EL (cell line): Measurements from ENCODE around the gene TSSC4.

Experiments
- DNase-seq: peaks from one replicate; pipeline ENCODE4 v3.0.0-alpha.2; 2016

Gene TSSC4

DNA sequence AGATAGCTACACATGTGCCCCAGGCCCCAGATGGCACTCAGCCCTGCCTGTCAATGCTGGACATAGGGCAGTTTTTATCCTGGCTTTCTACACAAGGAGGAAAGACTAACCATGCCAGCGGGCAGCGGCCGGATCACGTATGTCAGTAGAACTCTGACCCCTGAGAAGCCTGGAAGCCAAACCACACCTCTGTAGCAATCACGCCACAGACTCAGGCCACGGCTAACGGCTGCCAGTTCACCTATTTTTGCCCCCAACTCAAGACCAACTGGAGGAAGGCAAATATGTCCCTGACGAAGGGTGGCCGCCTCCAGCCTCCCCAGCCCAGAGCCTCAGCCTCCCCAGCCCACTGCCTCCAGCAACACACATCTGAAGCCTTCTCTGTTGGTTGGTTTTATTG lies 30.7 kb upstream of the TSSC4 start:
- DNase-seq = no peak

GRCh38 chr11:2374456-2375201 lies 25.9 kb upstream of the TSSC4 start:
- no peak for DNase-seq

GRCh38 chr11:2375341-2375853 lies 25.2 kb upstream of the TSSC4 start:
- DNase-seq = no peak

DNA sequence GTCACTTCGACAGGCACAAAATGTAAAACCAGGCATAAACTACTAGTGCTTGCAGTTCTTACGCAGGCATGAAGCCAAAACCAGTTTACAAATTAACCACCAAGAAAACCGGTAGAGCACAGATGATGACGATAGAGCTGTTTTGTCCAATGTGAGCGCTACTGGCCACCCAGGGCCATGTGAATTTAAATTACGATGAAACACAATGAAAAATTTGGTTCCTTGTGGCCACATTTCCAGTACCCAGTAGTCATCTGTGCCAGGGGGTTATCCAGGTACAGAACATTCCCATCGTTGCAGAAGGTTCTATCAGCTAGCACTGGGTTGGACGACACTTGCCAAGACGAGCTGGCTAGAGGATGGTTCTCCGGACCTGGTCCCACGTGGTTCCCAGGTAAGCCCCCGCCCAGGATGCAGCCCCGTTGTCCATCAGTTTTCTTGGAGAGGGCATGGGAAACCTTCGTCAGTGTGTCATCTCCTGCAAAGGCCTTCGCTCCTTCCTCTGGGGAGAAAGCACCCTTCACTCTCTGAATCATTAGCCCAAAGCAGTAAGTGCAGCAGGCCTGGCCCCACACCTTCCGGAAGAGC lies 24.5 kb upstream of the TSSC4 start:
- no peak for DNase-seq

GRCh38 chr11:2376751-2377451 lies 23.6 kb upstream of the TSSC4 start, which contains the start of gene CD81:
Gene CD81 (plus strand): TSS chr11:2377310. CDS start chr11:2377550, 240 bp downstream.
- DNase-seq = peak; percentile 29

DNA sequence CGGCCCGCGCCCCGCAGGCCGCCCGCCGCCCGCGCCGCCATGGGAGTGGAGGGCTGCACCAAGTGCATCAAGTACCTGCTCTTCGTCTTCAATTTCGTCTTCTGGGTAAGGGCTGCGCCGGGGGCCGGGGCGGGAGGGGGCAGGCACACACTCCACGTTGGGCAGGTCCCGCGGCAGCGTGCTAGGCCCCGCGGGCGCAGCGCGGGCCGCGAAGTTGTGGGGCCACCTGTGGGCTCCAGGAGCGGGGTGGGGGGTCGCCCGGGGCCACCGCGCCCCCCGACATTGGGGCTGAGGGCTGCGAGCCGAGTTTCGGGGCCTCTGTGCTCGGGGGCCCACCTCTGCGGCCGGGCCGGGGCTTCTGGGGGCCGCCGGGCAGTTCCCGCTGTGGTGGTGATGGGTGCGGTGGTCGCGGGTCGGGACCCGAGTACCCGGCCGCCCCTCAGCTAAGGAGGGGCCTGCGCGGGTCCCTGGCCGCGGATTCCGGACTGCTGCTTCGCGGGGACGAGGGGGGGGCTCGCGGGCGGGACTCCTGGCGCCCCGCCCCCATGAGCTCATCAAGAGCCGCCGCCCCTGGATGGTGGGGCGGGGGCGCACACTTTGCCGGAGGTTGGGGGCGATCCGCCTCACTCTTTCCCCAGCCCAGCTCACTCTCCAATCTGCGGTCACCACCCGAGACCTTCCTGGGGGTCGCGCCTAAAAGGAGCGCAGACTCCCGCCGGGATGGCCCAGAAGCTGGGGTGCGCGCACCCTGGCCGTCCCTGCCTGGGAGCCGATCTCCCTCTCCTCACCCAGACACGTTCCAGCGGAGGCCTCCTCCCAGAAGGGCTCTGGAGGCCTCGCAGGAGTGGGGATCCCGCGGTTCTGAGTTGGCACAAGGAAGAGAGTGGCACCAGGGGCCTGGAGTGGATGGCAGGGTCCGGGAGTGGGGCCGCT lies 22.8 kb upstream of the TSSC4 start:
- DNase-seq = peak; percentile 51

GRCh38 chr11:2378527-2379210 lies 21.9 kb upstream of the TSSC4 start:
- peak; percentile 74 for DNase-seq

DNA sequence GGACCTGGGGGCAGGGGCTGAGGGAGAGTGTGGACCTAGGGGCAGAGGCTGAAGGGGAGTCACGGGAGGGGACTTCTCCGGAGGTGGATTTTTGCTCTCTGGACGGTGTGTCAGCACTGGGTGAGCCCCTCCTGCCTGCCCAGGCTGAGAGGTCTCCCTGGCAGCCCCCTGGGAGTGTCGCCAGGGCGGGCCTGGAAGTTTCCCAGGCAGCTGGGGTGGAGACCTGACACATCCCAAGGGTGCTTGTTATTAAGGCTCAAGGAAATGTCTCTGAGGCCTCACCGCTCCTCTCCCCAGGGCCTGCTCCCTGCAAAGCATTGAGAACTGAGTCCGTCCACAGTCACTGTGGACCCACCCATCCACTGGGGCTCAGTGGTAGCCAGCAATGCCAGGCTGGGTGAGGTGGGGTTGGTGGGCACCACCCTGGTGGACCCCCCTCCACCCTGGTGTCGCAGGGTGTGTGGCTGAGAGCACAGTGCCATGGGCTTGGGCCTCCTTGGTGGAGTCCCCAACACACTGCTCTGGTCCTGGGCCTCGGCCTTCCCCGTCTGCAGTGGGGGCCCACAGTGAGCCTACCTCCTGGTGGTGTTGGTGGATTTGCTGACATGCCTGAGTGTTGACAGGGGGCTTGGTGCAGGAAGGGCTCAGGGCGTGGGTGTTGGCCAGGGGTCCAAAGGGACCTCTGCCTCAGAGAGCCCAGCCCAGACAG lies 20.9 kb upstream of the TSSC4 start:
- DNase-seq = no peak

GRCh38 chr11:2380396-2380795 lies 20.2 kb upstream of the TSSC4 start:
- DNase-seq = no peak

- DNase-seq = no peak
Observed at GRCh38 chr11:2380807-2381350, 19.7 kb upstream of the TSSC4 start.

- DNase-seq = no peak
Observed at GRCh38 chr11:2381494-2382128, 18.9 kb upstream of the TSSC4 start.

DNA sequence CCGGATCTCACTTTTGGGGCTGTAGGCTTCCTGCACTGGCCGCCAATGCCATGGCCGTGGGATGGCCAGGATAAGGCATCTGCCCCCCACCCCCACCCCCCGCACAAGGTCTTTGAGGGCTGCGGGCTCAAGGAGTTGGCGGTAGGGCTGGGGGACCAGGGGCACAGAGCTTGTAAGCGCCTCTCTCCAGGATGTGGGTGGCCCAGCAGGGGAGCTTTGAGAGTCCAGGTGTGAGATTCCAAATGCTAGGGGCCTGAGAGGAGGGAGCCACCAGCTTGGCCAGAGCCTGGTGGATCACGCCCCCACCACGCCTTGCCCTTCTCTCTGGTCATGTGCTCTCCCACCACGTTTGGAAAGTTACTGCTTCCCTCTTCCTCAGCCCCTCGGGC lies 18.4 kb upstream of the TSSC4 start:
- DNase-seq = no peak

DNA sequence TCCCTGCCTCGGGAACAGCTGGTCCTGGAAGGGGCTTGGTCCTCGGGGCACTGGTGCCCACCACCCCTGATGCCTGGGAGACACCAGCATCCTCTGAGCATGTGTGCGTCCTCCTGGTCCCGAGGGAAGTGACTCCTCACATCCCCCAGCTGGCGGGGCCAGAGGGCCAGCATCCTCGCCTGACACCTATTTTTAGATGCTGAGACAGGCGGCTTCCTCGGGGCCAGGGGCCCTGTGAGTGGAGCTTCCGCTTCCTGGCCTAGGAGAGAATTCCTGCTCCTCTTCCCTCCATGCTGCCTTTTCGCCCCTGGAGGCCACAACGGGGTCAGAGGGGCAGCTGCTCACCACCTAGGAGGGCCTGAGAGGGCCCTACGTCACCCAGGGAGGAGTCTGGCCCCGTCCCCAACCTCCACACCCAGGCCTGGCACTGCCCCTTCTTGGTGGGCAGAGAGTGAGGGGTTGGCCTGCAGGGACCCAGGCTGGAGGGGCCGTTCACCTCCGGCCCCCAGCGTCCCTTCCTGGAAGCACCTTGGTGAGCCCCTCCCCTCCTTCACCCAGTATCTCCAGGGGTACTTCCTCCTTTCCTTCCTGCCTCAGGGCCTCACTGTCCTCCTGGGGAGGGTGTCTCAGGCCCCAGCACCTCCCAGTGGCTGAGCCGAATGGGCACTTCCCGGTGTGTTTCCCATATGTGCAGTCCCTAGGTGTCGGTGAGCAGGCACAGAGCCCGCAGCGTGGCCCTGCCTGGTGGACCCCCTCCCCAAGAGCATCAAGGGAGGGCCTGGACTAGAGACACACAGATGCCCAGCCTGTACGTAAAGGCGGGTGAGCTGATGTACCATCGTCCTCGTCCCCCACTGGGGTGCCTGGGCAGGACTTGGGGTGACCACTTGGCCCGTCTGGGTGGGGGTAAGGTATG lies 17.4 kb upstream of the TSSC4 start:
- no peak for DNase-seq

DNA sequence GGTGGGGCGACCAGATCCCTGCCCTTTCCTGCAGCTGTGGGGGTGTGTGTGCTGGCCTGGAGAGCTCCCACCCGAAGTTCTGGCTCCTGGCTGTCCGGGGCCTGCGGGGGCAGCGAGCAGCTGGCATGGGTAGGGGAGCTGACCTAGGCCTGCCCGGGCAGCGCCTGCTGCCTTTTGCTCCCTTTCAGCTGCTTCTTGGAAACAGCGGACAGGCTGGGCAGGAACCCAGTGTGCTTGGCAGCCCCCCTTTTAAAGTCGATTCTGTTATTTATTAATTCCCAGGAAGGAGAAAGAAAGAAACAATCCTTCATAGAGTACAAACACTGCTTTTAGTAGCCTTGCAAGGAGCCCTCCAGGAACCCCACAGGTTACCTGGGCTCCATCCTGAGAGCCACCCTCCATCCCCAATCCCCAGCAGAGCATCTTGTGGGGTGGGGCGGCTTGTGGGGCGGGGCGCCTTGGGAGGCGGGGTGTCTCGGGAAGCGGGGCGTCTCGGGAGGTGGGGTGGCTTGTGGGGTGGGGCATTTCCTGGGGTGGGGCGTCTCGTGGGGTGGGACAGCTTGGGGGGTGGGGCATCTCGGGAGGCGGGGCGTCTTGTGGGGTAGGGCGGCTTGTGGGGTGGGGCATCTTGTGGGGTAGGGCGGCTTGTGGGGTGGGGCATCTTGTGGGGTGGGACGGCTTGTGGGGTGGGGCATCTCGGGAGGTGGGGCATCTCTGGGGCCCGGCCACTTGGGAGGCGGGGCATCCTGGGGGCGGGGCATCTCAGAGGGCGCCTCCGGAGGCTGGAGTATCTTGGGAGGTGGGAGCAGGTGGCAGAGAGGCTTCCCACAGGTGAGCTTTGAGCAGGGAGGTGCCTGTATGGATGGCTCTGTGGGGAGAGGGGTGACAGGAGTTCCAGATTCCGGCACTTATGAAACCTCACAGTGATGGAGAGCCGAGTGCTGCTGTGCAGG lies 16.4 kb upstream of the TSSC4 start:
- DNase-seq = no peak

- no peak for DNase-seq
Observed at GRCh38 chr11:2385156-2386151, 15.1 kb upstream of the TSSC4 start.

DNA sequence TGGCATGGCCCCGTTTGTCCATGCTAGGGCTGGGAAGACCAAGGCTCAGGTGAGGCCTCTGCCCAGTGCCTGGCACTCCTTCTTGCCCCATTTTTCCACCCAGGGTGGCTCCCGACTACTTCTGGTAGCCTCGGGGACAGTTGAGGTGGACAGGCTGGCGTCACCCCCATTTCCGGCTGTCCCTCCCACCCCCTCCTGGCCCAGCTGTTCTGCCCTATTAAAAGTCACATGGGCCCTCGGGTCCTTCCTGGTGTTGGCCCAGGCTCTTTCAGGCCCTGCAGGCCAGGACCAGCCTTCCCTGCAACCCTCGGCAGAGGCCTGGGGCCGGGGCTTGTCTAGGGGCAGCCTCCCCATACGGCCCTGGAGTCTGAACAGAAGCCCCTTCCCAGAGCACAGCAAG lies 14.0 kb upstream of the TSSC4 start:
- DNase-seq = no peak
